HG03095 (cell line): ENCODE data around the gene MUTYH.

Experiments used
- ATAC-seq: cut with Tn5 transposase; IDR thresholded peaks from one replicate; pipeline ENCODE4 v1.9.1; 2021; ENCODE audit warnings: moderate library complexity; ENCODE audit not compliant: unreplicated experiment

Gene MUTYH

DNA sequence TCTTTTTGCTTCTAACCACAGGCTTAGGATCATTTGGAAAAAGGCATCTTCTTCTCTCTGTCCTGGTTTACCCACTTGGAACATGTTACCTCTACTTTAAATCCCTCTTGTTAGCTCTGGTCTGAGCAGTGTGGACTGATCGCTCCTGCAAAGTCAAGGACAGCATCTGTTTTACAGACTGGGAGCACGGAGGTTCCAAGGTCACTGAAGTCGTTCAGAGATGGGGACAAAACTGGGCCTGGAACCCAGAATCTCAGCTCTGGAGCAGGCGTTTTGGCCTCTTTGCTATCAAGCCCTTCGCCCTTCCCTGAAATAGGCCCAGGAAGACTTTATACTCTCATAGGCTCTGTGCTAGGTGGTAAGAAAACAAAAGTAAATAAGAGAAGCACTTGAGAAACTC is 11.3 kb upstream of the MUTYH start:
- ATAC-seq: no peak

DNA sequence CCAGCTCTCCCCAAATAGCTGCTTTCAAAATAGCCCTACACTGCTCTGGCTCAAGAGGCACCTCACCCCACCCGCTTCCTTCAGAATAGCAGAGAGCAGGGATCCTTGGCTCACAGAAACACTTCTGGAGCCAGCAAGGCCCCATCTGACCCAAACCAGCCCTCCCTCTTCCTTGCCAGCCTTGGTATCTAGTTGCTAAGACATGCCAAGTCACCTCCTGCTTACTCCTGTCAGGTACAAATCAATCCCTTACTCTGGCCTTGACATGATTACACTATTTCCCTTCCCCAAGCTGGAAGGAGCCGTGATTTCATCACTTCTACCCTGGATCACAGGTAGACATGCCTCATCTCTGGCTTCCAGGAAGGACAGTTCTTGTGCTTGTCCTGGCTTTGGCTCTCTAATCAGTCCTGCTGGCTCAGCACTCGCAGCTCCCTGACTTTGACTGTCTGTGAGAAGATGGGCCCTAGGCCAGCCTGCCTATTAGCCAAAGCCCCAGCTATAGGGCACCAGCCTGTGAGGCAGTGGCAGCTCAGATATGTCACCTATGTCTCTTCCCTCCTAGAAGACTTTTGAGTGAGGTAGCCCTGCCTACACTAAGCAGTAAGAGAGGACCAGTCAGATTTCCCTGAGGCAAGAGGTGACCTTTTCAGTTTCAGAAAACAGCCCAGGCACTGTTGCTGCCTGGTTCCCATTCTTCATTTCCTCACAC is 8.9 kb upstream of the MUTYH start:
- ATAC-seq: no peak

DNA sequence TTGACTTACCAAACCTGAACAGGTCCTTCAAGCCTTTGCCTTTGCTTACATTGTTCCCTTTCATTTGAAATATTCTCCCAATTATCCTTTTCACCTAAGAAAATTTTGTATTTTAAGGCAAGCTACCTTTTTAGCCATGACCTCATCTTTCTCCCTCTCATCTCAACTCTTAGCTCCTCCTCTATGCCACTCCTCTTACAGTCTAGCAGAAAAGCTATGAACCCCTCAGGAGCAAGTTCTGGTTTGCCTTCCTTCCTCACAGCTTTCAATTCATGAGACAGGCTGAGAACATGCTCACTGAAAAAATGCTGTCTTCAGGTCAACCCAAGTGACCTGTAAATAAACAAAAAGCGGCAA is 8.3 kb upstream of the MUTYH start:
- no peak for ATAC-seq

DNA sequence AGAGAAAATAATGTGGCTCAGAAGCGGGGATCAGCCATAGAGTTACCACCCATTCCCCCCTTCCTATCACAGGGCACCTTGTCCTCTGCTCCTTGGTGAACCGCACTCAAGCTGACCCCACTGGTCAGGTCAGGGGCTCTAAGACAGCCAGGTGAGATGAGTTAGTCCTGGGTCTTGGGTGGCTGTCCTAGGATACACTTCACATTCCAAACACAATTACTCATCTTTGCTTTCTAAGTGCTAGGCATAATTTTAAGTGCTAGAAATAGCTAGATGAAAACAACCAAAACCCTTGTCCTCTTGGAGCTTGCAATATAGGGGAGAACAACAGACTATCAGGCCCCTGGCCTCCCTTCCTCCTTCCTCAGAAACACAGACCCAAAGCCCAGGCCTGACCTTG is 7.8 kb upstream of the MUTYH start:
- ATAC-seq: no peak

DNA sequence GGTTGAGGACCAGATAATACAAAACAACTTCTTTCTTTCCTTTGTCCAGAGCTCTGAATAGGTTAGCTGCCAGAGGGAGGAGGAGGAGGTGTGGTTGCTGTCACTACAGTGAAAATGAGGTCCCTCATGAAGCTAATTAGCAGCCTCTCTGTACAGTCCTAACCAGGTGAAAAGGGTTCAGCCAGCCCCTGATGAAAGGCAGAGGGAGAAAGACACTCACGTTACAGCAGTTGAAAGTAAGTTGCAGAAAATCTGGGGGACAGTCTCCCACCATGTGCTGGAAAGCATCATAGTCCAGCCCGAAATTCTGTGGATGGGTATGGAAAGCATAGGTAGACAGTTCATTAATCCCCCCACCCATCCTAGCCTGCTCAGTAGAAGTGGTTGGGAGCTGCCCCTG is 6.2 kb upstream of the MUTYH start:
- ATAC-seq: no peak

DNA sequence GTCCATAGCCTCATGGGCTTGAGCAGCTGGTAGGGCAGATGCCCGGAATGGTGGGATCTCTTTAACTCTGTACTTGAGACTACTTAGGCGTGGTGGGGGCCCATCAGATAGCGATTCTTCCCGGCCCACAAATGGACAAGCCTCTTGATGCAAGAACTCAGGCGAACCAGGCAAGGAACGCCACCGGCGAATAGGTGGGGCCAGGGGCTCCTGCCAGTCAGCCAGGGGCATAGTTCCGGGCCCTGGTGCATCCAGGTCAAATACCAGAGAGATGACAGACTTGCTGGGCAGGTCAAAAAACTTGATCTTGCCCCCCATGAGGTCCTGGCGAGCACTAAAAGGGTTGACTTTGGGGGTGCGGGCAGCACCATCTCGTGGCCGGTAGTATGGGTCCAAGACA is 4.8 kb upstream of the MUTYH start:
- ATAC-seq: no peak

DNA sequence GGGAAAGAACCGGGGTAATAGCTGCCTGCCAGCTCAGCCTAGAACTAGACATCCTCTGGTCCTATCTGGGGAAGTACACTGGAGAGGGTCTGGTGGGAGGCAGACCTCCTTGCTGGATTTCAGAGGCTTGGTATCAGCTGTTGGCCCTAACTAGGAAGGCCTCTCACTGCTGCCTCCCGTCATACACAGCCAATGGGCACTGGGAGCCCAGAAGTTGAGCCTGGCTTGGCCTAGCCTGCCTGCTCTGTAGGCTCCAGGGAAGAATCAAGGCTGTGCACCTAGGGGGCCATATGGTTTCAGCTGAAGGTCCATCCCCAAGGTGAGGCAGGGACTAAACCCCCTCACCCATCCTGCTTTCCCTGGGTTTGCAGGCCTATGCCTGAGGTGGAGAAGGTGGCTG is 4.3 kb upstream of the MUTYH start:
- no peak for ATAC-seq

DNA sequence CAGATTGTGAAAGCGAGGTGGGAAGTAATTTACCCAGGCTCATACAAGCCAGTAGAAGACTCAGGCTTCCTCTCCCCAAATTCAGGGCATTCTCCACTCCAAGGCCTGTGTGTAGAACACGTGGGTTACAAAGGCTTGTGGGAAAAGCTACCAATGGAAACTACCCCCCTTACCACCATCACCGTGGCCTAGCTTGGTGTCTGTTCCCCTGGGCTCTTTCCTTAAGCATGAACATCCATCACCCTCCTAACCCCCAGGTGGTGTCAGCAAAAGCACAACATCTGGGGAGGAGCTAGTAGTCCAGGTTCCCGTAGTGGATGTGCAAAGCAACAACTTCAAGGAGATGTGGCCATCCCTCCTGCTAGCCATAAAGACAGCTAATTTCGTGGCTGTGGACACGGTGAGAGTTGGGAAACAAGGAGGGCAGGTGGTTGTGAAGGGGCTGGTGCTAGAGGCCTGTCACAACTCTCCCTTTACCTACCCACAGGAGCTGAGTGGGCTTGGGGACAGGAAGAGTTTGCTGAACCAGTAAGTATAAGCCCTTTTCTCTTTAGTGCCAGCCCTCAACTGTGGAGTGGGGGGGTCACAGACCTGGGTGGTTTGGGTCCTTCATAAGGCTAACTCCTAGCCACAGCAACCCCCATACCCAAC is 701 bp upstream of the MUTYH start:
- no peak for ATAC-seq

DNA sequence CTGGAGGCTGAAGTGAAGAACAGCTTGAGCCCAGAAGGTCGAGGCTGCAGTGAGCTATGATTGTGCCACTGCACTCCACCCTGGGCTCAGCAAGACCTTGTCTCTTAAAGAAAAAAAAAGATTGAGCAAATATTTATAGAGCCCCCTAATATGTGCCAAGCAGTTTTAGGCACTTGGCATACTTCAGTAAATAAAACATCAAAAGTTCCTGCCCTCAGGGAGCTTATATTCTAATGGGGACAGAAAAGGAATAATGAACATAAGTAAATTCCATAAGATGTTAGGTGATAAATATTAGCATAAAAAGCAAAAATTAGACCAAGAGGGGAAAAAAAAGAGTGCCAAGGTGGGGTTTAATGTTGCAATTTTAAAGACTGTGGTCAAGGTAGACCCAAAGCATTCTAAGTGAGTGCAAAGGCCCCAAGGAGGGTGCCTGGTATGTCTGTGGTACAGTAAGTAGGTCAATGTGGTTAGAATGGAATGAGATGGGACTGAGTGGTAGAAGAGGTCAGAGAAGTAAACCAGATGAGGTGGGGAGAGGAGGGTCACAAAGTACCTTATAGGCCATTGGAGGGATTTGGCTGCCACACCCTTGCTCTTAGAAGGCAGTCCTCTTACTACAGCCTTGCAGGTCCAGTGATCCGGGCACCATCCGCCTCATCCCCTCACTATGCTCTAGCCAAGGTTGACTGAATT is 2.5 kb downstream of the MUTYH start:
- ATAC-seq: no peak

DNA sequence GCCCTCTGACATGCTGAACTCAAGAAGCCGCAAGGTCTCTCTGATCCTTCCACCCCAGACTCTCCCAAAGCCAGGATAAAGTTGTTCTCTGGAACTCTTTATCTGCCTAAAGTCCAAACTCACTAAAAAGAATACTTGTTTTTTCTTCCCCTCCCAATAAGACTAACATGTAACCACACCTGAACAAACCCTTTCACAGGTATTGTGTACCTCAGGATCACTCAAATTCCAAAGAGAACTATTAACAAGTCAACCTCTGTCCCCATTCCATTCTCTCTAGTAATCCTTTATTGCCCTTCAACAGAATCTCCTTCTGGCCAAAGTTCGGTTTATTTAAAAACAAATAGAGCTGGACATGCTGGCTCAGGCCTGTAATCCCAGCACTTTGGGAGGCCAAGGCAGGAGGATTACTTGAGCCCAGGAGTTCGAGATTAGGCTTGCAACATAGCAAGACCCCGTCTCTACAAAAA is 4.3 kb downstream of the MUTYH start:
- no peak for ATAC-seq

DNA sequence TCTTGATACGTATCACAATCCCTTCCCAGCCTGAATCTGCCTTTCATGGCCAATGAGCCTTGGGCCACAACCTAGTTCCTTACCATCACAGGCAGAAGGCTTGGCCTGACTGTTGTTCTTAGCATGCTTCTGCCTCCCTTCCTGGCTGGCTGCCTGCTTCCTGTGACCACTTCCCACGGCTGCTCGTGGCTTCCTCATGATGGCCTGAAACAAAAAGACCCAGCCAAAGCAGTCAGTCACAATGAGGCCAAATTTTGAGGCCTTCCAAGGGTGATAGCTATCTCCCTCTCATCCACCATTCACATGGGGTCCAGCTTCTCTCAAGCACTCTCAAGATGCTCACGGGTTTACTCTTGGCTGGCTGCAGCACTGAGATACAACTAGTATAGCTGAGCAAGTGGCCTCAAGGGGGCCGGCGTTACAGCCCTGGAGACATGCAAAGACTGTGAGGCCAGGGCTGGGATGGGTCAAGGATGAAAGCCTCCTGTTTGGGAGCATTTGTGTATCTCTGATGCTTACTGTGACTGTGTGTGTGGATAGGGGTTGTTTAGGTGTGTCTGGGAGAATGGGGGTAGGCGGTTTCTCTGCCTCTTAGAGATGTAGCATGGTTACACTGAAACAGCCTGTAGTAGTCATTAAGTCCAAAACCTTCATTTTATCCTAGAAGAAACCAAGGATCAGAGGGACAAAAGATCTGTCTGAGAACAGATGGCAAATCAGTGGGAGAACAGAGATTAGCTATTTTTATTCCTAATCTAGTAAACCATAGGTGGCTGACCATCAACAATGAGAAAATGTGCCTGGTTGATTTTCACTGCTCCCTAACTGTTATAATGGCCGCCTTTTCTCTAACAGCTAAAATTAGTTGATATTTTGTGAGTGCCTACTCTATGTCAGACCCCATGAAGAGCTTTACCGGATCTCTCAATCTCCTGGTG is 5.7 kb downstream of the MUTYH start:
- ATAC-seq: no peak

DNA sequence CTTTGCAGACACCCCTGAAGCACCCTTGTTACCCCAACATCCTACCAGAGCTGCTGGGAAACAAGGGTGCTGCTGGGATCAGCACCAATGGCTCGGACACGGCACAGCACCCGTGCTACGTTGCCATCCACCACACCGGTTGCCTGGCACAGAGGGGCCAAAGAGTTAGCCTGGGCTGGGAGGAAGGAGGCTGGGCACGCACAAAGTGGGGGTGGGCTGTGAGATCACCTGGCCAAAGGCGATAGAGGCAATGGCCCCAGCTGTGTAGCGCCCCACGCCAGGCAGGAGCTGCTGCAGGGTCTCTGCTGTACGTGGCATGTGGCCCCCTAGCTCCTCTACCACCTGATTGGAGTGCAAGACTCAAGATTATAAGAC is 7.9 kb downstream of the MUTYH start:
- ATAC-seq: no peak

DNA sequence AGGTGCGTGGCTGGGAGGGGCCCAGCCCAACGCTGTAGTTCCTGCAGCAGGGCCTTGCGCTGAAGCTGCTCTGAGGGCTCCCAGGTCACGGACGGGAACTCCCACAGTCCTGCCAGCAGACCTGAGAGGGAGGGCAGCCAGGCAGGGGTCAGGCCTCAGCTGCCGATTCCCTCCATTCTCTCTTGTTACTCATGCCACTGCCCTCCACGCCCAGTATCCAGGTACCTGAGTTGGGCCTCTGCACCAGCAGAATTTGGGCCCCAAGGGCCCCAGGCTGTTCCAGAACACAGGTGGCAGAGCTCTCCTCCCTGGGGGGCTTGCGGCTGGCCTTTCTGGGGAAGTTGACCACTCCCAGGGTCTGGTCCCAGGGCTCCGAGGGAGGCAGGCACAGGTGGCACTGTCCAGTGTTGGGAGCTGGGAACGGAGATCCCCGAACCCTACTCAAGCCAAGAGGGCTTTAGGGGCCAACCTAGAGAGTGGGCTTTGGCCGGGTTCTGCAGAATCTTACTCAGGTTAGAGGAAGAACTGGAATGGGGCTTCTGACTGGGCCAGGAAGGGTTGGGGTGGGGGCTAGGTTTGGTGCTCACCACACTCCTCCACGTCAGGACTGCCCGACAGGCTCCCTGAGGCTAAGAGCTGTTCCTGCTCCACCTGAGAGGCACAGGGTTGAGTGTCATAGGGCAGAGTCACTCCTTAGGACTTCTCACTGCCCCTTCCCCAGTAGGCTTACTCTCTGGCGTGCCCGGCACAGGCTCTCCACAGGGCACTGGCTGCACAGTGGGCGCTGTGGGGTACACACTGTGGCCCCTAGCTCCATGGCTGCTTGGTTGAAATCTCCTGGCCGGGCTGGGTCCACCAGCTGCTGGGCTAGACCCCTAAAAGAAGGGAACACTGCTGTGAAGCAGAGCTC is 8.5 kb downstream of the MUTYH start:
- no peak for ATAC-seq

DNA sequence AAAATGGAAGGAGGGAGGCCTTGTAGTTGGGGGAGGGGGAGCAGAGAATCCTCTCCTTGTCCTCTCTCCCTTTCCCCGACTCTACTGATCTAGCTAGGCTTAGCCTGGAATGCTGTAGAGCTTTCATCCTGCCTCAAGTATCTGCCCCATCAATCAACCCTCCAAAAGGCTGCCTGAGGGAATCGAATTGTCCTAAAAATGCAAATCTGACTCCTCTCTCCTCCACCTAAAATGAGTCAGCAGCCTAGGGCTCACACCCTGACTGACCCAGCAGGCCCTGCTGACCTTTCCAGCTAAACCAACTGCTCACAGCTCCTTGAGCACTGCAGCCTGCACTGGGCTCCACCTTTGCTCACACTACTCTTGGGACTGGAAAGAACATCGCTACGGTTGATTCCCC is 10.8 kb downstream of the MUTYH start:
- ATAC-seq: no peak

DNA sequence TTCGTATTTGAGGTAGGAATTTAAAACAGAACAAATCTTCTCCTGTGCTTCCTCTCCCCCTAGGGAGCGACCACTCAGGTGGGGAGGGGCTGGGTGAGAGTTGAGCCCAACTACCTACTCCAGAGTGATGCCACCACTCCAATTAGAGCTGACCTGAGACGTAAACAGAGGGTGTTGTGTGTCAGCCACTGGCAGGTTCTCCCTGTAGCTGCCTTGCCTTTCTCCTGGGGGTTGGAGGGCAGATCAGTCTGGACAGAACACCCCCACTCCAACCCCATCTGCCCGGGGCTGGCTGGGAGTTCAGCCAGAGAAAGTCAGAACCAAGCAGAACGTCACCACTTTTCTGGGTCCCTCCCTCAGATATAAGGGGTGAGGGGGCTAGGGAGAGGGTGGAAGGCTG is 11.6 kb downstream of the MUTYH start:
- ATAC-seq: no peak

DNA sequence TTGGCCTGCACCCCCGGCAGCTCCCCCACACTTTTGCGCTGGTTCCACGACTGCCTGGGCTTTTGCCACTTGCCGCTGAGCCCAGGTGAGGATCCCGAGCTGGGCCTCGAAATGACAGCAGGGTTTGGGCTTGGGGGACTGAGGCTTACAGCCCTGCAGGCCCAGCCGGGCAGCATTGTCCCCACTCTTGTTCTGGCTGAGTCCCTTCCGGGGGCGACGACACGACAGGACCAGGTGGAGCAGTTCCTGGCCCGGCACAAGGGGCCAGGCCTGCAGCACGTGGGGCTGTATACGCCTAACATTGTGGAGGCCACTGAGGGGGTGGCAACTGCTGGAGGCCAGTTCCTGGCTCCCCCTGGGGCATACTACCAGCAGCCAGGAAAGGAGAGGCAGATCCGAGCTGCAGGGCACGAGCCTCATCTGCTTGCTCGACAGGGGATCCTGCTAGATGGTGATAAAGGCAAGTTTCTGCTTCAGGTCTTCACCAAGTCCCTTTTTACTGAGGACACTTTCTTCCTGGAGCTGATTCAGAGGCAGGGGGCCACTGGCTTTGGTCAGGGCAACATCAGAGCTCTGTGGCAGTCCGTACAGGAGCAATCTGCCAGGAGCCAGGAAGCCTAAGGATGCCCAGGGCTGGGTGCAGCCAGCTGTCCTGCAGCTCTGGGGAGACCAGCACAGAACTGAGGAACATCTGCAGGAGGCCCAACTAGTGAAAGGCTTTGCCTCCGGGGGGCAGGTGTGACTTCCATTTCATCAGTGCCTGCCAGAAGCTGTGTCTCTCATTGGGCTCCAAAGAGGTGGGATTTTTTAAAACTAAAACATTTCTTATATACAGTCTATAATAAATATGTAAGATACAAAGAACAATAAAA is 12.4 kb downstream of the MUTYH start:
- ATAC-seq: no peak

DNA sequence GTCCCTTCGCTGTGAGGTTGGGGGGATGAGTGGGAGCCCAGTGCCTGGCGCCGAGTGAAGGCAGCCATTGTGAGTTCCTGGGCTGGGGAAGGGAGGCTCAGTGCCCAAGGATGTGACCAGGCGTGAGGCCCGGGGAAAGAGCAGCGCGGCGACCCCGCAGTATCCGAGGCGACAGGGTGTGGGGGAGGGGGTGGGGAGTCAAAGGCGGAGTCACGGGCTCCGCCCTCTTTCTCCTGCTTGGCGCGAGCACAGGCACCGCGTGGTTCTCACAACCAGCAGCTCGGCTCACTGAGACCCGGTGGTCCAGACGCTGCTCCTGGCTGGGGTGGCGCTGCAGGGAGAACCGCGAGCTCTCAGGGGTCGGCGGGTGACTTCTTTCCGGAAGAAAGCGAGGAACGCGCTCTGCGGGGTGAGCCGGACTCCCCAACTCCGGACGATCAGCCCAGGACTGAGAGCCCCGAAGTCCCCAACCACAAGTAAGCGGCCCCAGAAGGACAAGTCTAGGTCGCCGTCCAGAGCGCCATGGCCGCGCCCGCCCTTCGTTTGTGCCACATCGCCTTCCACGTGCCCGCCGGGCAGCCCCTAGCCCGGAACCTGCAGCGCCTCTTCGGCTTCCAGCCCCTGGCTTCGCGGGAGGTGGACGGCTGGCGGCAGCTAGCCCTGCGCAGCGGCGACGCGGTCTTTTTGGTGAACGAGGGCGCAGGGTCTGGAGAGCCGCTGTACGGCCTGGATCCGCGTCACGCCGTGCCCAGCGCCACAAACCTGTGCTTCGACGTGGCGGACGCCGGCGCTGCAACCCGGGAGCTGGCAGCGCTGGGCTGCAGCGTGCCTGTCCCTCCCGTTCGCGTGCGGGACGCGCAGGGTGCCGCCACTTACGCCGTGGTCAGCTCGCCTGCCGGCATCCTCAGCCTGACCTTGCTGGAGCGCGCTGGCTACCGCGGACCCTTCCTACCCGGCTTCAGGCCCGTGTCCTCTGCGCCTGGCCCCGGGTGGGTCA is 13.3 kb downstream of the MUTYH start, which contains the start of gene HPDL:
HPDL (plus strand) TSS at position 269 of the 997 bp plus-strand sequence; CDS start at position 523, 254 bp downstream.
- ATAC-seq: no peak
